COR-L47 (cell line): ENCODE results near the gene HUNK.
"Not testable (repeated sequence)": the region's sequence is repeated elsewhere in the genome, so short reads cannot be mapped to it uniquely, and the experiment has no call there.

ENCODE experiments used
- DNase-seq: peaks from one replicate; lab custom pipeline; 2025; lab: John Stamatoyannopoulos, UW

Gene HUNK

DNA sequence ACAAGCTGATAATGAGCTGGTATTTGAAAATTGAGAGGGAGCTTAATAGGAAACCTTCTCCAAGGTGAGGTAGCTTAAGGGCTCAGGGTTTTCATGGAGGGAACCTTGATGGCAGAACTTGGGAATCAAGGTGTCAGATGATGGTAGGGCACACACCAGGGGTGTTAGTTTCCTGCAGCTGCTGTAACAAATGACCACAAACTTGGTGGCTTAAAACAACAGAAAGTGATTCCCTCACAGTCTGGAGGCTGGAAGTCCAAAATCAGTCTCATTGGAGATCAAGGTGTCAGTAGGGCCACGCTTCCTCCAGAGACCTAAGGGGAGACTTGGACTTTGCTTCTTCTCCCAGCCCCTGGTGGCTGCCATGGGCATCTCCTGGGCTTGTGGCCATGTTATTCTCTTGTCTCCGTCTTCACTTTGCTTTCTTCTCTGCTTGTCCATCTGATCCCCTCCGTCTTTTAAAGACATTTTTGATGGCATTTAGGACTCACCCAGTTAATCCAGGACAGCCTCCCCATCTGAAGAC is 45.5 kb downstream of the HUNK start:
- no peak for DNase-seq

DNA sequence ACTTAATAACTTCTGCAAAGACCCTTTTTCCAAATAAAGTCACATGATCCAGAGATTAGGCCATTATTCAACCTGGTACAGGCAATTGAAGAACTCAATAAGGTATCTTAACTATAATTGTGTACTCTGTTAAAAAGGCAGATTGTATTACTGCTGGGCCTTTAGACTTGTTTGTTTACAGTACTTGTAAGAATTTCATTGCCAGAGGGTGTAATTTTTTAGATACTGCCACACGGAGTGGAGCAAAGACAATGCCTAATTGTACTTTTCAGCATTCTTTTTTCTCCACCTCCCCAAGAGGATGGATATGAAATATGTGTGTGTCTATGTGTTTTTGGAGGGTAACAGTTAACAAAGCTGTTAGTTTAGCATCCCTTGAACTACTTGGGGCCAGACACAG is 47.5 kb downstream of the HUNK start:
- no peak for DNase-seq

DNA sequence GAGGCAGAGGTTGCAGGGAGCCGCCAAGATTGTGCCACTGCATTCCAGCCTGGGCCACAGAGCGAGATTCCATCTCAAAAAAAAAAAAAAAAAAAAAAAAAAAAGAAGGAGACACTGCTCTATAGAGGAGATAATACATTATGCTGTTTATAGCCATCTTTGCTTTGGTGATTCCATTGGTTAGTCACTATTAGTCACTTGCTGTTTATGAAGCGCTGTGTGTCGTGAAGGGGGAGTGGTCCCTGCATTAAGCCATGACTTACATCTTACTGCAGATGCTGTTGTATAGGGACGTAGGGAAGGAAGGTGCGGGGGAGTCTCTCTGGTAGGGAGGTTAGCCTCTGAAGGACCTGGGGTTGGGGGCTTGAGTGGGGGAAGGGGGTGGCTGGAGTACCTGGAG is 48.3 kb downstream of the HUNK start:
- DNase-seq: no peak

DNA sequence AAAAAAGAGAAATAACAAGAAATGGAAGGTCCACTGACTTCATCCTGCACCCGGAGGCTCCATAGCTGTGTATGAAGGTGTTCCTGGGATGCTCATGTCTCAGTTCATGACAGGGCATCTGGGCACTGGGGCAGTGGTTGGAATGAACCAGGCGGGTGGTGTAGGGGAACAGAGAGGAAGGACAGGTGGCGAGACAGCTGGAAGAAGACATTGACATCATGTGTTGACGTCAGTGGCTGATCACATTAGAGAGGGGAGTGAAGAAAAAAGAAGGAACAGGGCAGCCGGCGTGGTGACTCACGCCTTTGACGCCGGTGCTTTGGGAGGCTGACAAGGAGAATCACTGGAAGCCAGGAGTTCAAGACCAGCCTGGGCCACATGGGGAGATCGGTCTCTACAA is 50.1 kb downstream of the HUNK start:
- DNase-seq: no peak

DNA sequence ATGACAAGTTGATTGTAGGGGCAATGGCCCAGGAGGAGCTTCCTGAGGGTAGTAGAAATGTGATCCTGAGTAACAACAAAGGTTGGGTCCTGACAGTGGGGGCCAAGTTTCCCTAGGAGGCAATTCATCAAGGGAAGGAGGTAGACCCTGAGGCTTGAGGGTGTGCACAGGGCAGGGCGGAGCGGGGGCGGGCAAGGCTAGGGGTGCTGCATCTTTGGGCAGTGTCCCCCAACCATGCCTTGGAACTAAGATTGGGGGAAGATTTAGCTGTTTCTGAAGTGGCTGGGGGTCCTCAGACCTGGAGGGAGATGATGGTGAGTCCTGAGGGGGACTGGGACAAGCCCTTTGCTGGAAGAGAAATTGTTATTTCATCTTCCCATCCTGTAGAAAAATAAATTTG is 50.9 kb downstream of the HUNK start:
- no peak for DNase-seq

DNA sequence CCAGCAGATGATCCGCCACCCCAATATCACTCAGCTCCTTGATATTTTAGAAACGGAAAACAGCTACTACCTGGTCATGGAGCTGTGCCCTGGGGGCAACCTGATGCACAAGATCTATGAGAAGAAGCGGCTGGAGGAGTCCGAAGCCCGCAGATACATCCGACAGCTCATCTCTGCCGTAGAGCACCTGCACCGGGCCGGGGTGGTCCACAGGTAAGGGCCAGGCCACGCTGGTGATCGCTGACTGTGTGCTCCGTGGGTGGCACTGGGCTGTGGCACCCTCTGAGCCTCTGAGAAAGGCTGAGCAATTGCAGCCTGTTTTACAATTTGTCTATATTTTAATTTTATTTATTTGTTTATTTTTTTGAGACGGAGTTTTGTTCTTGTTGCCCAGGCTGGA is 51.7 kb downstream of the HUNK start:
- no peak for DNase-seq

DNA sequence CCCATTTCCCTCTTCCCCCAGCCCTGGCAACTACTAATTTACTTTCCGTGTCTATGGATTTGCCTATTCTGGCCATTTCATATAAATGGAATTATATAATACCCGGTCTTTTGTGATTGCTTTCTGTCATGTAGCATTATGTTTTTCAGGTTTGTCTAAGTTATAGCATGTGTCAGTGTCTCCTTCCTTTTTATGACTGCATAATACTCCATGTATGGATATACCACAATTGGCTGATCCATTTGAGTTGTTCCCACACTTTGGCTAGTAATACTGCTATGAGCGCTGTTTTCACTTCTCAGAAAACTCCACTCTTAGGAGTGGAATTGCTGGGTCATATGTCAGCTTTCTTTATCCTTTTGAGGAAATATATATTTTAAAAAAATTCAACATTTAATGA is 53.7 kb downstream of the HUNK start:
- no peak for DNase-seq

DNA sequence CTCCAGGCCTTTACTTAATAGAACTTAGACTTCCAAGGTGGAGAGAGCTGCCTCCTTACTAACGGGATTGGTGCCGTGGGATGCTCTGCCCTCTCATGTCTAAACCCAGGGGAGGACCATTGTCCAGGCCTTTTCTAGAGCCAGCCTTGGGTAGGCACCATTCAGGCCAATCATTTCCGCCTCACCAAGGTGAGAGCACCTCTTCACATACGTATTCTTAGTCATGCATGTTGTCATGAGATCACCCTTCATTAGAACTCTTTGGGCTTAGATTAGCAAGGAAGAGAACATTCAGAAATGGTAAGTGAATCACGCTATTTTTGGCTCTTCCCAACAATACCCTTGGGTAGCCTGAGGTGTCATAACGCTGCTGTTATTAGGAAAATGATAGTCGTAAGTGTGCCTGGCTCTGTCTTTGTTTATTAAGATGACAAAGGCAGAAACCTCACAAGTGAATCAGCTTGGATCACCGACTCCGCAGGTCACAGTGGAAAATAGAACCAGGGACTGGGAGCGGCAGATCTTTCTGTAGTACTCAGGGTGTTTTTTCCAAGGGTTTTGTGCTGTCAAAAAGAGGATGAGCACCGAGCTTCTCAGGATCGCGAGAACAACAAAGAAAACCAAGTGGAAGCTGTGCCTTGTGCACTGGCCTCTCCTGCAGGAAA is 55.0 kb downstream of the HUNK start:
- DNase-seq: no peak

DNA sequence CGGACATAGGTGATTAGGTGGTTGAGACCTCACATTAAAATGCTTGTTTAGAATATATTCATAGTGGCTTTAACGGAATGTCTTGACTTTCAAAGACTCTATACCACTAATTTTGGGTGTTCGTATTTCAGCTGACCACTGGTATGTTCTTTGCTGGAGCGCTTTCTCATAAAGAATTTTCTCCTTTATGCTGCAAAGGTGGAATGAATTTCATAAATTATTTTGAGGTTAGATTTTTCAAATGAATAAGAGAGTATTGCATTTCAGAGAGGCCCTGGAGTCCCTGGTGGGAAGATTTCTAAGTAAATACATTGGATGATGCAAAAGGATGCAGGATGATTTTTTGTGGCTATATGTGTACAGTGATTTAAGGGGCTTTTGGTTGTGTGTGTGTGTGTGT is 55.8 kb downstream of the HUNK start:
- no peak for DNase-seq

DNA sequence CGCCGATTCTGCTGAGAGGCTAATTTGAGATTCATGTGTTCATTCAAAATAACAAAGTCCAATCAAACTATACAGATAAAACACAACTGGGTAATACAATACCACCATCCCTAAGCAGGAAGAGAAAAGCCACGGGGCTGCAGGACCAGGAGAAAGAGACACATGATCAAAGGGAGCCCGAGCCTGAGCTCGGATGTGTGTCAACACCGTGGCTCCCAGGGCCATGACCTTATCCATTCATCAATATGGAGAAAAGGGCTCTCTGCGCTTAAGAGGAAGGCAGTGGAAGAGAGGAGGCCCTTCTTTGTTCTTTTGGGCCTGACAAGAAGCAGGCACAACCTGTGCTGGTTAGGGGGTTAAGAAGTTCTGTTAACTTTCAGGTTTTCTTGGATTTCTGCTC is 56.7 kb downstream of the HUNK start:
- DNase-seq: no peak

DNA sequence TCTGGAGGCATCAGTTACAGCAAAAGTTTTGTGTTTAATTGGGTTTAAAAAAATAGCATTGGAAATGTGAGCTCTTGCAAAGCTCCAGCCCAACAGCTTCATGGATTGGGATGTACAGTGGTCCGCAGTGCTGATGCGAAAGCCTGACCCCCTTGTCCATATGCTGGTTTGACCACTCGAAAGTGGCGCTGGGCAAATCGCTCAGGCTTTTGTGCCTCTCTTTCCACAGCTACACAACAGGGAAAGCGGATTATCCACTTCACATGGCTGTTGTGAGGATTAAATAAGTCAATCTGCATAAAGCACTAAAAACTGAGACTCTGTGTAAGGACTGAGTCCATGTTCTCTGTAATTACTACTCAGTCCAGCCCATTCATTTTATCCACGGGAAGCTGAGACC is 57.2 kb downstream of the HUNK start:
- no peak for DNase-seq

DNA sequence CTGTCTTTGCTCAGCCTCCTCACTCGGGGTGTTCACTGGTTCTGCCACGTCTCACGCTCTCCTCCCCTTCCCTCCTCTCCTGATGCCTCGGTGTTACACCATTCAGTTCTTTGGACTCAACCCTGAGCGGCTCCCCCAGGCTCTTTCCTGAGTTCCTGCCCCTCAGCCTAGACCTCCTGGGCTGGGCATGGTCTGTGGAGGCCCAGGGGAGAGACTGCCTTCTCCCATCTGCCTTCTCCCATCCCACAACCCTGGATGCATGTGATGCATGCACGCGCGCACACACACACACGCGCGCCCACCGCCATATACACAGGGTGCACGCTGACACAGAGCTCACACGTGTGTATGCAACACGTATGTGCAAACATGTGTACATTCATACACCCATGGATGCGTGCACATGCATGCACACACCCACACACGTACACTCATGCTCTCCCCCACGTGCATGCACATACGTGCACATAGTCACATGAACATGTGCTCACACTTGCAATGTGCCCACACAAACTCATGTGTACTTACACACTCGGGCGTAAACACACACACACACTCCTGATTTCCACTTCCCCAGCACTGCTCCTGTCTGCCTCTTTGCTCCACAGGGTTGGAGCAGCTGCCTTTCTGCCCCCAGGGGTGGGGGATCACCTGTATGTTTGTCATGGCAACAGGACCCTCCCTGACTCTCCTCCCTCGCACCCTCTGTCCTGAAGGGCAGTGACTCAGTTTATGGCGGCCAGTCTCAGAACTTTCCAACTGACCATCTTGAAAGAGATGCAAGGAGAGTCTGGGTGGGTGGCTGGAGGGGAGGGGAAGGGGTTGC is 59.0 kb downstream of the HUNK start:
- no peak for DNase-seq

DNA sequence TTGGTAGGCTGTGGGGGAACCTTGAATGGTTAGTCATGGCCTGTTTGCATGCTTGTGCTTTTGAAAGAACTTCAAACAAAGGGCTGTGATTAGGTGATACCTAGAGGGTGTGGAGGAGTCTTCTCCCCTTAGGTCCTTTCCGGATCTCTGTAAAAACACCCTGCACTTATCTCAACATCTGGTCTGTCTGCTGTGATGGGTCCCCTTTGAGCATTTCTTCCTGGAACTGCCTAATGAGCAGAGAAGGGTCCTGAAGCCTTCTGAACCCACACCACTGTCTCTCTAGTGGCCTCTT is 59.6 kb downstream of the HUNK start:
- DNase-seq: no peak

DNA sequence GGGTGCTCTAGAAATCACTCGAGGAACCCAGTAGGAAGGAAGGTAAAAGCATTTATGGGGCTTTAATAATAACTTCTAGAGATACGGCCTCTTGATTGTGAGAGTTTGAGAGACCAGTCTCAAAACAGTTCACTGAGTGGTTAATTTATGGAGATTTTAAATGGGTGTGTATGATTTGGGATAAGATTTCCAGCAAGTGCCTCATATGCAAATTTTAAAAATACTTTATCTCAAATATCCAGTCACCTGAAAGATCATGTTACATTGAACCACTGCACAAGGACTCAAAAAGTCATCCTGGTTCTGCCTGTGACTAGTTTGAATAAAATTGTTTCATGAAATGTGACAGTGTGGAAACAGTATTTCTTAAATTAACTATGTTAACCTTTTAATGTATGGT is 64.5 kb downstream of the HUNK start:
- no peak for DNase-seq

DNA sequence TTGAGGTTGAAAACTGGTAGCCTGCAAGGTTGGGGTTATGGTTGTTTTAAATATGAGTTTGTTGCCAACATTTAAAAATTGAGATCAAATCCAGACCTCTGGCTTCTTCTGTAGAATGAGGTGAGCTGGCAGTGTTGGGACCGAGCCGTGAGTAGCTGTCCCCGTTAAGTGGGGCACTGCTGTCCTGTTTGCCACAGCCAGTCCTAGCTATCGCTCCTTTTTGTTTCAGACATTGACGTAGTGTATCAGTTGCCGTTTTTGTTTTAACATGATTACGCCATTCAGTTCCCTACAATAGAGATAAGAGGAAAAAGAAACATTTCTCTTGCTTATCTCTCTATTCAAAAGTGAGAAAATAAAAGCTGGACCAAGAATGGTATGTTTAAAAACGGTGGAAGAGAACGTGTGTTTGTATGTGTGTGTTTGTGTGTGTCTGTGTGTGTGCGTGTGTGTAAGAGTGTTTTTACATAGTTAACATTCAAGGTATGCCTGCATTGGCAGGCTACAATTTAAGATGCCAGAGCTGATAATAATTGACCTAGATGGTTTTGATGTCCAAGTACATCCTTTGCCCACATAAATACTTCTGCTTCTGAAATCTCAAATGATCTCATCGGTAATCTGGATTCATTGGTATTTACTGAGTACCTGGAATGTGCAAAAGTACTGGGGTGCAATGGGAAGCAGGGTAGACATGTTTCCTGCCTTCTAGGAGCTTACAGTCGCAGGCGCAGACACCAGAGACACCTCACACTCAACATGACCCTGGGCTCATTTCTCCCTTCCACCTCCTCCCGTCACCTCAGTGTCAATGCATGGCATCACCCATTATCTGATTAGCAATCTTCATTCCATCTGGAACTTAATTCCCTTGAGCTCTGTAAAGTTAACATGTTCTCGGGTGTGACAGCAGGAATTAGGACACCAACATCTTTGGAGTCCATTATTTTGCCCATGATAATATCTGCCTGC is 65.8 kb downstream of the HUNK start:
- DNase-seq: no peak

DNA sequence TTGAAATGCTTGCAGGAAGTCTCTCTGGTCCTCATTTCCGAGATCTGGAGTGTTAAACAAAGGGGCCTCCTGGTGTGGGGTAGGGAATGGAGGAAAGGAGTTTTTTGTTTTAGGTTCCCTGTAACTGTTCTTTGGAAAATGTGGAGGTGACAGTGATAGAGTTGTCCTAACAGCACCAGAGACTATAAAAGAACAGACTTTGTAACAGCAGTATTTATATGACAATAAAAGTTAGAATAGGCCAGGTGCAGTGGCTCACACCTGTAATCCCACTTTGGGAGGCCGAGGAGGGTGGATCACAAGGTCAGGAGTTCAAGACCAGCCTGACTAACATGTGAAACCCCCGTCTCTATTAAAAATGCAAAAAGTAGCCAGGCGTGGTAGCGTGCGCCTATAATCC is 68.9 kb downstream of the HUNK start:
- DNase-seq: no peak

DNA sequence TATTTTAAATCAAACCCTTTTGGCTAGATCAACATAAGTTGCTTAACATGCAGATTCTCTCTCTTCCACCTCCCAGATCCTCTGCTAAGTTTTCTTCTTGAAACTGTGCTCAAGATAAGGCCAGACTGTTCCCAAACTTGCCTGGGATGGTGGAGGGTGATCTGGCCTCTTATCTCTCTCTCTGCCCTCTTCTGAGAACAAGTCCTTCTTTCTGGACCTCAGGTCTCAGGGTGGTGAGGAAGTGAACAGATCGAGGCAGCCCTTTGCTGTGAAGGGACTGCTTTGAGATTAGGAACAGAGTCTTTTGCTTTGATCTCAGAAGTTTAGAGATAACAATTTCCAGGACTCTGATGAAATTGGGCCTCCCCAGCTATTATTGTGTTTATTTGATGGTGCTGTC is 70.7 kb downstream of the HUNK start:
- no peak for DNase-seq

DNA sequence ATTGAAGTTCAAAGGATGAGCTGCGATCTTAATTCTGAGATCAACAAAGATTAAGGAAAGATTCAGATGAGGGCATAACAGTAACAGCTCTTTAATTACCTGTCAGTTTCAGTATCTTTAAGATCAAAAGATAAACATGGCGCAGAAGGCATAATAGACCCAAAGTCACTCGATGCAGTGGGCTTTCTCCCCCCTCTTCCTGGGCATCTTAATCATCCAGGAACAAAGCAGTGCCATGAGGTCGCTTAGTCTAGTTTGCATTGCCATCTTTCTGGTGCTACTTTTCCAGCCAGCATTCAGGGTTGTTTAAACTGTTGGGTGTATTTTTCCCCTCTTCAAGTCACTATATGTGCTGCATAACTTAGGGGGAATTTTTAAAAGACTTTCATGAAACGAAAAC is 72.3 kb downstream of the HUNK start:
- no peak for DNase-seq

DNA sequence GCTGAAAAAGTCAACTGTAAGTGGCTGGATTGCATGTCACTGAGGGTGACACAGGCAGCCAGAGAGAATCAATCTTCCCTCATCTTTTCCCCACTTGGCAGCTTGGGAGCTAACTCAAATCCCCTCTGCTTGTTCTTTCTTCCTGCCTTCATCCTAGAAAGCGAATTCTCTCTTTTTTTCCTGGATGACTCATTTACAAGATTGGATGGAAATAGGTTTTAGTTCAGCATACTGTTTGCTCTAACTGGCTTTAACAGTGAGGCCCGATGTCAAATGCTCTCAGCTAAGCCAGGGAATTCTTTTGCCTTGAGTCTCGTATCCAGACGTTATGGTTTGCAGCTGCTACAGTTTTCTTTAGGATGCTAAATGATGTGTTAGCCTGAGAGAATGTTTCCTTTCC is 72.7 kb downstream of the HUNK start:
- DNase-seq: no peak

DNA sequence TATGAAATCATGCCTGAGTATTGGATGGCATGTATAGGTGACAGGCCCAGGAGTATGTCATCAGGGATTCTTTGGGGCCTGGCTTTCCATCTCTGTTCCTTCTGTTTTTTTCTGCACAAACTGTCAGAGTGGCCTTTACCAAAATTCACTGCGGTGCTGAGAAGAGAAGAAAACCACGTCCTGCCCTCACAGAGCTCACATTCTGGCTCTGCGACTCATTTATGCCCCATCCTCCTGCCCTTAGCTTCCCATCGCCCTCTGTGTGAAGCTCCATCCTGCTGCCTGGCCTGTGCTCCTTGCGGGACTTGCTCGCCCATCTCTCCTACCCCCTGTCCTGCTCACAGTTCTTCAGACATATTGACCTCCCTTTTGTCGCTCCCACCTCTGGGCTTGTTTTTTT is 73.4 kb downstream of the HUNK start:
- DNase-seq: no peak

DNA sequence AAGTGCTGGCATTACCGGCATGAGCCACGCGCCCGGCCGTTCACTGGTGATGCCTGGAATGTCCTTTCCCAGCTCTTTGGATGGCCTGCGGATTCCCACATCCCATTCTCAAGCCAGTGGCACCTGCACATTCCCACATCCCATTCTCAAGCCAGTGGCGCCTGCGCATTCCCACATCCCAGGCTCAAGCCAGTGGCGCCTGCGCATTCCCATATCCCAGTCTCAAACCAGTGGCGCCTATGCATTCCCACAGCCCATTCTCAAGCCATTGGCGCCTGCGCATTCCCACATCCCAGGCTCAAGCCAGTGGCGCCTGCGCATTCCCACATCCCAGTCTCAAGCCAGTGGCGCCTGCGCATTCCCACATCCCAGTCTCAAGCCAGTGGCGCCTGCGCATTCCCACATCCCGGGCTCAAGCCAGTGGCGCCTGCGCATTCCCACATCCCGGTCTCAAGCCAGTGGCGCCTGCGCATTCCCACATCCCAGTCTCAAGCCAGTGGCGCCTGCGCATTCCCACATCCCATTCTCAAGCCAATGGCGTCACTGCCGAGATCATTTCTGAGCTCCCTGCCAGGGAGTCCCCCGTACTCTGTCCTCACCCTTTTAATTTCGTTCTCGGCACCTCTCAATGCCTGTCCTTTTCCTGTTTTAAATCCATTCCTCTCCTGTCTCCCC is 74.2 kb downstream of the HUNK start:
- not testable (repeated sequence) for DNase-seq

DNA sequence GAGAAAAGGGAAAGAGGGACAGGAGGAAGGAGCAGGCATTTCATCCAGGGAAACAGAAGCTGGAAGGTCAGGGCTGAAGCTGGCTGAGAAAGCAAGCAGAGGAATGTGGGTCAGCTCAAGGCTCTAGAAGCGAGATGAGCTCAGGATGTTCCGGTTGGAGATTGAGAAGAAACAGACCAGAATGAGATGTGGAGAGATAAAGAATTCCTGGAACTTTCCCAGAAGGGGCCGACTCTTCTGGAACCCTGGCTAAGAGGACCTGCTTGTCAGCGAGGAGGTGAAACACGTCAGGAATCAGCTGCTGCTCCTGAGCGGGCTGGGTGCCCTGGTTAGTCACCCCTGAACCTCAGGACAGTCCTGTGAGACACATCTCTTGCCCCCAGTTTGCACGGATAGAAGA is 75.9 kb downstream of the HUNK start:
- no peak for DNase-seq
